Nephron progenitor cell (in vitro differentiated cells): ENCODE data around the gene CEL.

Experiments used
- DNase-seq: peaks from one replicate; pipeline ENCODE4 v3.0.0; 2021
- H3K27ac Mint-ChIP-seq: 2 replicates; pipeline ENCODE4 v1.8.0; 2021; ENCODE audit warnings: mild to moderate bottlenecking, moderate library complexity, mixed read lengths
- H3K27me3 Mint-ChIP-seq: 2 replicates; pipeline ENCODE4 v1.8.0; 2021; ENCODE audit warnings: mild to moderate bottlenecking, low read depth, mixed read lengths; ENCODE audit not compliant: poor library complexity
- H3K36me3 Mint-ChIP-seq: 2 replicates; pipeline ENCODE4 v1.8.0; 2021; ENCODE audit warnings: low read depth, mixed read lengths
- H3K4me1 Mint-ChIP-seq: 2 replicates; pipeline ENCODE4 v1.8.0; 2021; ENCODE audit warnings: mixed read lengths
- H3K4me3 Mint-ChIP-seq: 2 replicates; pipeline ENCODE4 v1.8.0; 2021; ENCODE audit warnings: mild to moderate bottlenecking, moderate library complexity, mixed read lengths
- H3K9me3 Mint-ChIP-seq: 2 replicates; pipeline ENCODE4 v1.8.0; 2021; ENCODE audit warnings: mild to moderate bottlenecking, moderate library complexity, mixed read lengths
- TF ChIP-seq, protein P1 (sequence below): fragments of 200-600 bp; sonication (generic); IDR thresholded peaks from 2 replicates; pipeline ENCODE4 v1.5.0; 2021; ENCODE audit warnings: antibody characterized with exemption

Gene CEL

GRCh38 chr9:133105461-133105770, 43.6 kb downstream of the CEL start:
- no peak for DNase-seq
- peaks cover 32% of the 10 kb centered on the region for H3K36me3 Mint-ChIP-seq
- TF ChIP-seq, protein P1, sequence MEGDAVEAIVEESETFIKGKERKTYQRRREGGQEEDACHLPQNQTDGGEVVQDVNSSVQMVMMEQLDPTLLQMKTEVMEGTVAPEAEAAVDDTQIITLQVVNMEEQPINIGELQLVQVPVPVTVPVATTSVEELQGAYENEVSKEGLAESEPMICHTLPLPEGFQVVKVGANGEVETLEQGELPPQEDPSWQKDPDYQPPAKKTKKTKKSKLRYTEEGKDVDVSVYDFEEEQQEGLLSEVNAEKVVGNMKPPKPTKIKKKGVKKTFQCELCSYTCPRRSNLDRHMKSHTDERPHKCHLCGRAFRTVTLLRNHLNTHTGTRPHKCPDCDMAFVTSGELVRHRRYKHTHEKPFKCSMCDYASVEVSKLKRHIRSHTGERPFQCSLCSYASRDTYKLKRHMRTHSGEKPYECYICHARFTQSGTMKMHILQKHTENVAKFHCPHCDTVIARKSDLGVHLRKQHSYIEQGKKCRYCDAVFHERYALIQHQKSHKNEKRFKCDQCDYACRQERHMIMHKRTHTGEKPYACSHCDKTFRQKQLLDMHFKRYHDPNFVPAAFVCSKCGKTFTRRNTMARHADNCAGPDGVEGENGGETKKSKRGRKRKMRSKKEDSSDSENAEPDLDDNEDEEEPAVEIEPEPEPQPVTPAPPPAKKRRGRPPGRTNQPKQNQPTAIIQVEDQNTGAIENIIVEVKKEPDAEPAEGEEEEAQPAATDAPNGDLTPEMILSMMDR = no peak
- no peak overlapping the region for H3K4me3 Mint-ChIP-seq
- no peaks in the 10 kb centered on the region for H3K4me1 Mint-ChIP-seq
- H3K9me3 Mint-ChIP-seq = no peaks in the 10 kb centered on the region
- H3K27me3 Mint-ChIP-seq = no peaks in the 10 kb centered on the region
- H3K27ac Mint-ChIP-seq = no peak overlapping the region

DNA sequence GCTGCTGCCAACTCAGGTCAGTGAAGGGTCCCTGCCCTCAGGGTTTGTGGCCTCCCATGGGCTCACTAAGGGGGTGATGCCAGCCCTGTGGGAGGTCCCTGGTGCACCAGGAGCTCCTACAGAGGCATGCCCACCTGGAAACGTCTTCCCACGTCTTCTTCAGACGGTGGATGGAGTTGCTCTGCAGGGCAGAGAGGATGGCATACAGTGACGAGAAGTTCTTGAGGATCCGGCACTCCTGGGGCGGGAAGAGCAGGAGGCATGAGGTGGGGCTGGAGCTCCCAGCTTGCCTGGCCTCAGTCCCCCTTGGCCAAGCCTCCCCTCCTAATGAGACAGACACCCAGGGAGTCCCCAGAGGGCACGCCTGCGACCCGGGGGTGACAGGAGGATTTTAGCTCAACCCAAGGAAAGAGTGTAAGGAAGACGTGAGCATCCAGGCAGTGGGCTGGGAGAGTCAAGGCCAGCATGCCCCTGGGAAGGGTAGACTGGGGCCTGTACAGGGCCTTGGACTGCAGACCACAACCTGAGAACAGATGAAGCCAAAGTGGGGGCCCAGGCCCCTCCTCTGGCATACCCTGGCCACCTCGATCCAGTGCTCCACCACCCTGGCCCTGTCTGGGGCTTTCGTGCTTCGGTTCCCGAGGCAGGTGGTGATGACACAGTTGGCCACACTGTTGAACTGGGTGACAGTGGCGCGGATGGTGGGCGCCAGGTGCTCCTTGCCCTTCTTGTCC, 44.9 kb downstream of the CEL start:
- no peak overlapping the region for H3K4me3 Mint-ChIP-seq
- H3K36me3 Mint-ChIP-seq = peaks cover 23% of the 10 kb centered on the region
- TF ChIP-seq, protein P1 = no peak
- H3K27me3 Mint-ChIP-seq = no peaks in the 10 kb centered on the region
- H3K9me3 Mint-ChIP-seq = no peaks in the 10 kb centered on the region
- no peaks in the 10 kb centered on the region for H3K4me1 Mint-ChIP-seq
- no peak for DNase-seq
- no peak overlapping the region for H3K27ac Mint-ChIP-seq

GRCh38 chr9:133107245-133107722, 45.5 kb downstream of the CEL start:
- H3K27ac Mint-ChIP-seq = no peak overlapping the region
- no peaks in the 10 kb centered on the region for H3K27me3 Mint-ChIP-seq
- no peak for DNase-seq
- H3K9me3 Mint-ChIP-seq = no peaks in the 10 kb centered on the region
- TF ChIP-seq, protein P1 = no peak
- H3K4me3 Mint-ChIP-seq = no peak overlapping the region
- peaks cover 23% of the 10 kb centered on the region for H3K36me3 Mint-ChIP-seq
- no peaks in the 10 kb centered on the region for H3K4me1 Mint-ChIP-seq

DNA sequence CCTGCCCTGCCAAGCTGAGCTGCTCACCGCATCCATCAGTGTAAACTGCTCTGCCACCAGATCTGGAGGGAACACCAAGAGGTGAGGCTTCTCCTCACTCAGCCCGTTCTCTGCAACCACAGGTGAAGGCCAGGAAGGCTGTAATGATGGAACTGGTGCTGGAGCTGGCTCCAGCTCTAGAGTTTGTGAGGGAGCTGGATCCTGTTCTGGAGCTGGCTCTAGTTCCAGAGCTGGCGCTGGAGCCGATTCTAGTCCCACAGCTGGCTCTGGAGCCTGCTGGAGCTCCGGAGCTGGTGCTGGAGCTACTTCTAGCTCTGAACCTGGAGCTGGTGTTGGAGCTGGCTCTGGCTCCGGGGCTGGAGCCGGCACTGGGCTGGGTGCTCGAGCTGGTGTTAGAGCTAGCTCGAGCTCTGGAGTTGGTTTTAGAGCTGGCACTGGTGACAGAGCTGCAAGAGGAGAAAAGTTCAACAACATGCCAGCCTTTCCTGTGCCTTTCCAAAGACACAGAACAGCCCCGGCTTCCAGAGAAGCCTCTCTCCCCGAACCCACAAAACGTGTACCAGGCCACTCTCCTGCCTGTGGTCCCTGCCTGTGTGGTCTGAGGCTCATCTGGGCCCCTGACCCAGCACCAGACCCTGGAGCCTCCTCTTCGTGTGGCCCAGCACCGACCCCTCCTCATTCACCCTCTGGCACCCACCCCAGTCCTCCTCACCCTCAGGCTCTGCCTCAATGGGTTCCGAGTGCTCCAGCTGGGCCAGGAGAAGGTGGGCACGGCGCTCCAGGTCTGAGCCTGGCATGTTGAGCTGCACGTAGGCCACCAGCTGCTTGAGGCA, 46.4 kb downstream of the CEL start:
- no peak for DNase-seq

DNA sequence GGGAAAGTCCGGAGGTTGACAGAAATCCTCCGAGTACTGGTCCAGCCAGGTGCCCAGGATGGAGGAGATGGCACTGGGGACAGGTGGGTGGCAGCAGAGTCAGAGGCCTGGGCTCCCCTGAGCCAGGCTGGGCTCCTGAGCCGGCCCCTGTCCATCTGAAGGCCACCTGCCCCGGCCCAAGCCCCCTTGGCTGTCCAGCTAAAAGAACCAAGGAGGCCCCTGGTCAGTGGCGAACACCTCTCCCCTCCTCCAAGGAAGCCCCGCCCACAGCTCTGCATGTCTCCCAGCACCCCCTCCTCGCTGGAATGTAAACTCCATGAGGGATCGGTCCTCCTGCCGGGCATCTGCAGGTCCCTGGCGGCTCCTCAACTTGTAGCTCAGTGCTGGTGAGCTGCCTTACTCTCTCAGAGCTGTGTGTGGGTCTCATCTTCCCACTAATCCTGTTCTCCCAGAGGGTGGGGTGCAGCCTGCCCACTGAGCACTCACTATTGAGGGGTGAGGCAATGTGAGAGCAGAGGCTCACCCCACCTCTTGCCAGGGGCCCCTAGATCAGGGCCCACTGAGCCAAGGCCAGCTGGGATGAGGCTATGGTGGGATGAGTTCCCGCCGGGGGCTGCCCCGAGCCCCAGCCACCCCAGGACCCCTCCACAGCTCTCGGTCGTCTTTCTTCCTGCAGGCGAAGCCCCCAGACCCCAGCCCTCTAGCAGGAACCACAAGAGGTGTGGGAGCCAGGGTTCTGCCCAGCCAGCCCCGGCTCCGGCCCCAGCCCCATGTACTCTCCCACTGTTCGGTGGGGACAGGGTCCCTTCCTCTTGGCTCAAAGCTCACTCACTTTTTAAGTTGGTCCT, 47.2 kb downstream of the CEL start:
- H3K27ac Mint-ChIP-seq = peak overlapping the region; percentile 48
- no peak for DNase-seq
- H3K36me3 Mint-ChIP-seq = peaks cover 17% of the 10 kb centered on the region
- H3K27me3 Mint-ChIP-seq = no peaks in the 10 kb centered on the region
- no peak overlapping the region for H3K4me3 Mint-ChIP-seq
- H3K9me3 Mint-ChIP-seq = no peaks in the 10 kb centered on the region
- H3K4me1 Mint-ChIP-seq = peaks cover 10% of the 10 kb centered on the region
- TF ChIP-seq, protein P1 = no peak

More for the DNA sequence above, 46.4 kb downstream of the CEL start:
- Mint-ChIP-seq H3K9me3 (no peaks in the 10 kb centered on the region), H3K36me3 (peaks cover 18% of the 10 kb centered on the region), H3K27me3 (no peaks in the 10 kb centered on the region), H3K4me1 (peaks cover 1% of the 10 kb centered on the region), H3K4me3 (no peak overlapping the region), H3K27ac (no peak overlapping the region)
- TF ChIP-seq, protein P1 = no peak
